CD4-positive, alpha-beta memory T cell (primary cell): Measurements from ENCODE around the gene STX16. TPM values are rescaled to one million over a fixed set of nuclear protein-coding genes. Genes with fewer than 3 reads are reported as not detected.

ENCODE experiments used
- CTCF ChIA-PET: fragments of 350-600 bp; sonication (Branson Sonifier 250); formaldehyde crosslinking; loops from one replicate; lab custom pipeline; 2021; ENCODE audit warnings: inconsistent platforms; ENCODE audit not compliant: partially characterized antibody; lab: Charles Lee
- POLR2A ChIA-PET: fragments of 350-600 bp; sonication (Branson Sonifier 250); formaldehyde crosslinking; loops from one replicate; lab custom pipeline; 2021; ENCODE audit not compliant: partially characterized antibody; lab: Charles Lee
- DNase-seq, 5 donors: peaks; one replicate each; pipeline versions ENCODE4 v3.0.0 to v3.0.0-alpha.2; 2020 to 2022; ENCODE audit warnings: mixed read lengths in 1 of 5
- H3K27ac ChIP-seq: one replicate; pipeline ENCODE4 v1.7.0; 2013; ENCODE audit warnings: low read depth, low read length
- H3K27me3 ChIP-seq: 2 replicates; pipeline ENCODE4 v1.7.0; 2013; ENCODE audit warnings: mild to moderate bottlenecking, low read length, moderate library complexity; ENCODE audit not compliant: insufficient read depth
- H3K36me3 ChIP-seq: 2 replicates; pipeline ENCODE4 v1.7.0; 2013; ENCODE audit warnings: mild to moderate bottlenecking, low read length, moderate library complexity; ENCODE audit not compliant: insufficient read depth
- H3K4me1 ChIP-seq: 2 replicates; pipeline ENCODE4 v1.7.0; 2013; ENCODE audit warnings: mild to moderate bottlenecking, low read length, moderate library complexity; ENCODE audit not compliant: insufficient read depth
- H3K4me3 ChIP-seq, 2 donors: one replicate each; pipeline ENCODE4 v1.7.0; 2013; ENCODE audit warnings: low read length in 2 of 2, mild to moderate bottlenecking in 1 of 2
- H3K9me3 ChIP-seq, 2 donors: one replicate each; pipeline ENCODE4 v1.7.0; 2013; ENCODE audit warnings: low read length in 2 of 2, control low read depth in 1 of 2; ENCODE audit not compliant: control insufficient read depth in 1 of 2
- H3K27ac Mint-ChIP-seq, 7 donors: one replicate each; pipeline ENCODE4 v1.8.0; 2020 to 2021; ENCODE audit warnings: mixed read lengths in 7 of 7, mild to moderate bottlenecking in 6 of 7, inconsistent platforms in 3 of 7, moderate library complexity in 3 of 7
- H3K27me3 Mint-ChIP-seq, 2 donors: one replicate each; pipeline ENCODE4 v1.8.0; 2020 to 2021; ENCODE audit warnings: mixed read lengths in 2 of 2
- H3K36me3 Mint-ChIP-seq, 2 donors: one replicate each; pipeline ENCODE4 v1.8.0; 2020 to 2021; ENCODE audit warnings: mixed read lengths in 2 of 2, inconsistent platforms in 1 of 2, mild to moderate bottlenecking in 1 of 2
- H3K4me1 Mint-ChIP-seq, 4 donors: one replicate each; pipeline ENCODE4 v1.8.0; 2020 to 2021; ENCODE audit warnings: mixed read lengths in 4 of 4, mild to moderate bottlenecking in 1 of 4
- H3K4me3 Mint-ChIP-seq, 8 donors: one replicate each; pipeline ENCODE4 v1.8.0; 2020 to 2021; ENCODE audit warnings: mixed read lengths in 8 of 8, mild to moderate bottlenecking in 7 of 8, moderate library complexity in 6 of 8, inconsistent platforms in 3 of 8
- H3K9me3 Mint-ChIP-seq, 8 donors: one replicate each; pipeline ENCODE4 v1.8.0; 2020 to 2021; ENCODE audit warnings: mixed read lengths in 8 of 8, mild to moderate bottlenecking in 5 of 8, inconsistent platforms in 3 of 8, moderate library complexity in 1 of 8
- intact Hi-C: fragments of 100-400 bp; cut with micrococcal nuclease; formaldehyde crosslinking; loops from one replicate; pipeline ENCODE4 v1.15.1; 2023
- polyA plus RNA-seq, 2 donors: library from polyadenylated mRNA; unstranded; fragments of 300-500 nt; fragmentation: Illumina TruSeq; gene quantifications; one replicate each; pipeline ENCODE4 v1.2.3, GENCODE V29; 2021
- total RNA-seq, 2 experiments: library from RNA; stranded (reverse); gene quantifications; one replicate each; pipeline ENCODE4 v1.2.3, GENCODE V29; 2021

STX16 gene
- total and polyA plus RNA-seq, 4 experiments from 2014 or later, result 16.5 to 167 (median 91.3) TPM

- H3K27ac Mint-ChIP-seq, result peak overlapping the region in 2 of 7 donors; percentile 13 to 35
- intact Hi-C loops, result no loop called here
- H3K9me3 ChIP-seq, result no peaks in the 10 kb centered on the region
- H3K36me3 Mint-ChIP-seq, result no peaks in the 10 kb centered on the region
- no peaks in the 10 kb centered on the region for H3K27me3 ChIP-seq
- H3K9me3 Mint-ChIP-seq, result no peaks in the 10 kb centered on the region
- no peak for DNase-seq
- no peak overlapping the region for H3K4me3 ChIP-seq
- no peak overlapping the region for H3K27ac ChIP-seq
- H3K4me3 Mint-ChIP-seq, result peak overlapping the region in 1 of 8 donors; percentile 73
- peaks cover 0 to 8% of the 10 kb centered on the region in 2 donors for H3K27me3 Mint-ChIP-seq
- peaks cover 7 to 17% (median 11%) of the 10 kb centered on the region in 4 donors for H3K4me1 Mint-ChIP-seq
- no peaks in the 10 kb centered on the region for H3K36me3 ChIP-seq
- ChIA-PET POLR2A (no interaction called here), CTCF (no interaction called here)
- peaks cover 12% of the 10 kb centered on the region for H3K4me1 ChIP-seq
Measured at GRCh38 chr20:58633161-58634053, 17.7 kb upstream of the STX16 start.

DNA sequence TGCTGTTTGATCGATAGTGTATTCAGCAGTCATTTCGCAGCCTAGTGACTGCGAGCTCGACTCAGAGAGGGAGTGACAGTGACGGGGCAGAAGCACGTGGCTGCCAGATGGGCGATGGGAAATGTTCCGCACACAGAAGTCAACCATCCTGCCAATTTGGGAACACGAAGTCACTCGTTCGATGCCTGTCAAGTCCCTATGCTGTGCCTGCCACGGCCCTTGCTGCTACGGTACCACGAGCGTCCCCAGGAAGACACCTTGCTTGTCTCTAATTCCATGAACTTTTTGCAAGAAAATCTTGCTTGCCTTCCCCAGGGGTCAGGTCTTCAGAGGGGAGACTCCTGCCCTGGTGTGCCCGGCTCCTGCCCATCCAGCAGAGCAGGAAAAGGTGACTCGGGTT lies 17.0 kb upstream of the STX16 start:
- no peaks in the 10 kb centered on the region for H3K36me3 ChIP-seq
- no peak for DNase-seq
- CTCF ChIA-PET, result no interaction called here
- H3K4me1 Mint-ChIP-seq, result peaks cover 7 to 17% (median 11%) of the 10 kb centered on the region in 4 donors
- POLR2A ChIA-PET, result interaction anchor here (1.0 kb wide), 1 partner anchor 17 kb away, joined by 3 read pairs; the partner anchor contains the start of gene STX16
- intact Hi-C loops, result no loop called here
- no peak overlapping the region for H3K27ac ChIP-seq
- no peaks in the 10 kb centered on the region for H3K9me3 Mint-ChIP-seq
- peaks cover 12% of the 10 kb centered on the region for H3K4me1 ChIP-seq
- peak overlapping the region in 4 of 8 donors; percentile 65 to 74 (median 74) for H3K4me3 Mint-ChIP-seq
- H3K36me3 Mint-ChIP-seq, result no peaks in the 10 kb centered on the region
- no peaks in the 10 kb centered on the region for H3K27me3 ChIP-seq
- H3K4me3 ChIP-seq, result no peak overlapping the region
- no peaks in the 10 kb centered on the region for H3K9me3 ChIP-seq
- peak overlapping the region in 3 of 7 donors; percentile 13 to 68 (median 23) for H3K27ac Mint-ChIP-seq
- peaks cover 0 to 8% of the 10 kb centered on the region in 2 donors for H3K27me3 Mint-ChIP-seq

GRCh38 chr20:58634521-58635278 lies 16.4 kb upstream of the STX16 start:
- H3K4me3 Mint-ChIP-seq, result peak overlapping the region in 7 of 8 donors; percentile 31 to 74 (median 67)
- H3K36me3 ChIP-seq, result no peaks in the 10 kb centered on the region
- POLR2A ChIA-PET, result interaction anchor here (1.0 kb wide), 1 partner anchor 16 kb away, joined by 3 read pairs; the partner anchor contains the start of gene STX16
- no peak overlapping the region for H3K27ac ChIP-seq
- CTCF ChIA-PET, result no interaction called here
- H3K36me3 Mint-ChIP-seq, result no peaks in the 10 kb centered on the region
- H3K4me3 ChIP-seq, result peak overlapping the region in 1 of 2 donors; percentile 23
- H3K27me3 Mint-ChIP-seq, result peaks cover 0 to 8% of the 10 kb centered on the region in 2 donors
- no peaks in the 10 kb centered on the region for H3K27me3 ChIP-seq
- intact Hi-C loops, result no loop called here
- no peak for DNase-seq
- H3K27ac Mint-ChIP-seq, result peak overlapping the region in 4 of 7 donors; percentile 23 to 82 (median 48)
- no peaks in the 10 kb centered on the region for H3K9me3 ChIP-seq
- peaks cover 12% of the 10 kb centered on the region for H3K4me1 ChIP-seq
- no peaks in the 10 kb centered on the region for H3K9me3 Mint-ChIP-seq
- peaks cover 7 to 17% (median 11%) of the 10 kb centered on the region in 4 donors for H3K4me1 Mint-ChIP-seq

DNA sequence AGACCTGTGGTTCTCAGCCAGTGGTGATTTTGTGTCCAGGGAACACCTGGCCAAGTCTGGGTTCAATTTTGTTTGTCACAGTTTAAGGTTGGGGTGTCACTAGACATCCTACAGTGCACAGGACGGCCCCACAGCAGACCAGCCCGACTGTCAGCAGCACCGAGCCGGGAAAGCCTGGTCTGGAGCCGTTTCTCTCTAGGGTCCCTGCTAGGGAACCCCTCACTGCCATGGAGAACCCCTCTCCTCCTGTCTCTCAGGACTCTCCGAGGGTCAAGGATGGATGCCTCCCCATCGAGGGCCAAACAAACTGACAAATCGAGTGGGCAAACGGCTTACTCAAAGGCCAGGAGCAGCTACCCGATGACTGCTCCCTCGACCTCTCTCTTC lies 15.8 kb upstream of the STX16 start:
- no peak for DNase-seq
- H3K4me3 Mint-ChIP-seq, result no peak overlapping the region
- no peaks in the 10 kb centered on the region for H3K9me3 ChIP-seq
- no peaks in the 10 kb centered on the region for H3K27me3 ChIP-seq
- no peak overlapping the region for H3K27ac Mint-ChIP-seq
- peaks cover 0 to 11% of the 10 kb centered on the region in 2 donors for H3K27me3 Mint-ChIP-seq
- no peak overlapping the region for H3K4me3 ChIP-seq
- peaks cover 12% of the 10 kb centered on the region for H3K4me1 ChIP-seq
- H3K9me3 Mint-ChIP-seq, result no peaks in the 10 kb centered on the region
- ChIA-PET POLR2A (no interaction called here), CTCF (no interaction called here)
- intact Hi-C loops, result no loop called here
- H3K4me1 Mint-ChIP-seq, result peaks cover 7 to 17% (median 11%) of the 10 kb centered on the region in 4 donors
- no peaks in the 10 kb centered on the region for H3K36me3 Mint-ChIP-seq
- H3K36me3 ChIP-seq, result no peaks in the 10 kb centered on the region
- H3K27ac ChIP-seq, result no peak overlapping the region

DNA sequence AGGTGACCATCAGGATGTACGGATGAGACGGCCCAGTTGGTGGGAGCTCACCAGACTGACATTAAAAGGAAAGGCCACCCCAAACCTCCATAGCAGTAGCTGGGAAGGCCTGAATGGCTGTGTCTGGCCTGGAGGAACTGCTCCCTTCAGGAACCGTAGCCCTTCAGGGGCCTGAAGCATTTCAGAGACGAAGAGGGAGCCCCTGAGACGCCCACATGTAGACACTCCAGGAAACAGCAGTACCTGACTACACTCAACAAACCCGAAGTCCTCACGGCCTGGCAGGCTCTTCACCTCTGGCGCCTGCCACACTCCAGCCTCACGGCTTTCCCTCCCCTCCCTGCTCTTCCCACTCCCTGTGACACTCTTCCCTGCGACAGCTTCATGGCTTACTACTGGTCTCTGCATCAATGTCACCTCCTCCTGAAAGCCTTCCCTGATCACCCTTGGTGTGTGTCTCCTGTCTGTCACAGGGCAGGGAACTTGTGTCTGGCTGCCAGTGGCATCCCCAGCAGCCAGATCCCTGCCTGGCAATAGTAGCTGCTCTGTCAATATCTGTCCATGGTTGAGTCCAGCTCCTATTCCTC lies 14.6 kb upstream of the STX16 start:
- H3K9me3 Mint-ChIP-seq, result no peaks in the 10 kb centered on the region
- H3K27ac ChIP-seq, result no peak overlapping the region
- POLR2A ChIA-PET, result interaction anchor here (1.0 kb wide), 1 partner anchor 14 kb away, joined by 3 read pairs; no protein-coding TSS in a partner anchor
- H3K4me3 ChIP-seq, result no peak overlapping the region
- CTCF ChIA-PET, result no interaction called here
- peaks cover 0 to 8% of the 10 kb centered on the region in 2 donors for H3K27me3 Mint-ChIP-seq
- no peaks in the 10 kb centered on the region for H3K36me3 ChIP-seq
- H3K4me1 Mint-ChIP-seq, result peaks cover 7 to 17% (median 11%) of the 10 kb centered on the region in 4 donors
- no peaks in the 10 kb centered on the region for H3K9me3 ChIP-seq
- no peaks in the 10 kb centered on the region for H3K36me3 Mint-ChIP-seq
- intact Hi-C loops, result no loop called here
- DNase-seq, result no peak
- no peak overlapping the region for H3K4me3 Mint-ChIP-seq
- H3K27ac Mint-ChIP-seq, result peak overlapping the region in 3 of 7 donors; percentile 16 to 46 (median 44)
- peaks cover 12% of the 10 kb centered on the region for H3K4me1 ChIP-seq
- H3K27me3 ChIP-seq, result peaks cover 3% of the 10 kb centered on the region

DNA sequence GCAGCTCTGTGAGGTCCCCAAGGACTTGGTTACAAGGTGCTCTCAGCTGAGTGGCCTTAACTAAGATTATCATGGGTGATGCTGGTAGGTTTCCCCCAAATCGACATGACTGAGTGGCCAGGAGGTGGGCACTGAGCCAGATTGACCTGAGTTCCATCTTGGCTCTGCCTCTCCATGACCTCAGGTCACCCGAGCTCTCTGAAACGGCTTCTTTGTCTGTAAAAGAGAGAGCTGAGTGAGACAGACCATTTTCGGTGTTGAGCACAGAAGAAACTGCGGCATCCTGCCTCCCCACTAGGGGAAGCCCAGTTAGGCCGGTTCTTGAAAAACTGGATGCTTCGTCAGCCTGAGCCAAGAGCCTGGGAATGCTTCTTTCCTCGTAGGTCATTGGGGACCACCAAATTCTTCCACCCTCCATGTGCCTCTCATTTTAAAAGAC lies 14.1 kb upstream of the STX16 start:
- DNase-seq, result no peak
- H3K4me3 Mint-ChIP-seq, result no peak overlapping the region
- Histone ChIP-seq H3K4me1 (peaks cover 12% of the 10 kb centered on the region), H3K4me3 (no peak overlapping the region), H3K9me3 (no peaks in the 10 kb centered on the region), H3K36me3 (no peaks in the 10 kb centered on the region), H3K27ac (no peak overlapping the region), H3K27me3 (peaks cover 3% of the 10 kb centered on the region)
- peaks cover 0 to 8% of the 10 kb centered on the region in 2 donors for H3K27me3 Mint-ChIP-seq
- POLR2A ChIA-PET, result interaction anchor here (1.0 kb wide), 1 partner anchor 14 kb away, joined by 3 read pairs; no protein-coding TSS in a partner anchor
- no peaks in the 10 kb centered on the region for H3K9me3 Mint-ChIP-seq
- peak overlapping the region in 1 of 7 donors; percentile 16 for H3K27ac Mint-ChIP-seq
- intact Hi-C loops, result no loop called here
- peaks cover 7 to 17% (median 11%) of the 10 kb centered on the region in 4 donors for H3K4me1 Mint-ChIP-seq
- CTCF ChIA-PET, result no interaction called here
- no peaks in the 10 kb centered on the region for H3K36me3 Mint-ChIP-seq
